Stimulated activated CD8-positive, alpha-beta memory T cell treated with anti-CD3 and anti-CD28 coated beads, Interleukin-2, amount 100 ng/mL, for 1 hour (primary cell): Measurements from ENCODE around the gene COA8.
A peak's percentile ranks its signal among the peaks of the same experiment; 100 is the strongest.

ENCODE experiments used
- DNase-seq, 2 donors: peaks; one replicate each; pipeline ENCODE4 v3.0.0-alpha.2; 2020; ENCODE audit warnings: low read depth in 2 of 2

Gene COA8, protein sequence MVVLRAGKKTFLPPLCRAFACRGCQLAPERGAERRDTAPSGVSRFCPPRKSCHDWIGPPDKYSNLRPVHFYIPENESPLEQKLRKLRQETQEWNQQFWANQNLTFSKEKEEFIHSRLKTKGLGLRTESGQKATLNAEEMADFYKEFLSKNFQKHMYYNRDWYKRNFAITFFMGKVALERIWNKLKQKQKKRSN

DNA sequence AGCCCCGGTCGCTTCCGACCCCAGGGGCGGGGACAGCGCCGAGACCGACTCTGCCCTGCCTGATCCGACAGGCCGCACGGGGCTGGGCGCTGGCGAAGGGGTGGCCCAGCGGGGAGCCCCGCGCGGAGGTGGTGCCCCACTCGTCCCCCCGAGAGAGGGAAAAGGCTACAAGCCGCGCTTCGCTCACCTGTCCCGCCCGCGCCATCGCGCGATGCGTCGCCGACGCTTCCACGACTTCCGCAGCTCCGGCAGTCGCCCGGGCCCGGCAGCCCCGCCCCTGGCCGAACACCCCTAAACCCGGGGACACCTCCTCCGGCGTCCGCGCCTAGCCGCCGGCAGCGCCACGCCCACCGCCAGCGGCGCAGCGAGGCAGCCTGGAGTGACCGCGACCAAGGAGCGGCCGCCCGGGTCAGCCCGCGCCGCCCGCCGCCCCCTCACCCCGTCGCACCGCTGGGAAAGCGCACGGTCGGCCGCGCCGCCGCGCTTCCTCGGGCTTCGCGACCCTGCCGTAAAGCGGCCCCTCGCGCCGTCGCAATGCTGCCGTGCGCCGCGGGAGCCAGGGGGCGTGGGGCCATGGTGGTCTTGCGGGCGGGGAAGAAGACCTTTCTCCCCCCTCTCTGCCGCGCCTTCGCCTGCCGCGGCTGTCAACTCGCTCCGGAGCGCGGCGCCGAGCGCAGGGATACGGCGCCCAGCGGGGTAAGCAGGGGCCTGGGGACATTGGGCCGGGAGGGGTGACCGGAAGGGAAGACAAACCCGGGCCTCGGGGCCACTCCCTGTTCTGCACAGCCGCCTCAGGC lies at the start of gene COA8, which contains the start of gene BAG5:
TSS of gene COA8 (plus strand) at position 532 of the 797 bp plus-strand sequence. CDS start at position 574, 42 bp downstream.
TSS of gene BAG5 (minus strand) at position 229 of the 797 bp plus-strand sequence. CDS start 1,493 bp downstream, outside the sequence.
- DNase-seq, result peak; percentile 68 to 75

DNA sequence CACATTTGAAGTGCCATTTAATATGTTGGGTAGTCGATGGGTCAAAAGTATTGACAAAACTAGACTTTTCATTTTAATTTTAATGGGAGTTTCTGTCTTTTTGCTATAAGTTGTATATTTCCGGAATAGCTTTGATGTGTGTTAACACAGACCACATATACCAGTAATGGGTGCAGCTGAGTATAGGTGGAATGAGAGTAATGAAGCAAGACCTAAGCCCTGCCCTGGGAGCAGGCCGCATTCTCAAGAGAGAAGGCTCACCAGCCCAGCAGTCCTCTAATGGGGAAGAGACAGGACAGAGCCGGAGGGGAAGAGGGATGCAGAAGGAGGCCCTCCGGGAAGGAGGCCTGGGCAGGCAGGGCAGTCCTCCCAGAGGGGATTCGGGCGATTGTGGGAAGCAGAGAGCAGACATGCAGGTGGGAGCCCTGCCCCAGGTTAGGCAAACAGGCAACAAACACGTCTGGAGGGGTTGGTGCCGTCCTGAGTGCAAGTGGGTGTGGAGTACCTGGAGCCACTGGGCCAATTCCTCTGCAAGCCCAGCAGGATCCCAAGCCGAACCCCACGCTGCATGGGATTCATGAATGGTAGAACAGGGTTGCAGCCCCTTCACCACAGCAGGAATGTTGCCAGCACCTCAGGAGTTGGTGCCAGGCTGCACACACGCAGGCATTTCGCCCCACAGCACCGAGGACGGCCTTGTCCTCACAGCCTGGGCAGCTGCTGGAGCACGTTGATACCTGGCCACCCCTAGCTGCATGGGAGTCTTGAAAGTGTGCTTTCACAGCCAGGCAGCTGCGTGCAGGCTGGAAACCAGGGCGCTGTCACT lies 48.0 kb upstream of the COA8 start:
- DNase-seq, result no peak

DNA sequence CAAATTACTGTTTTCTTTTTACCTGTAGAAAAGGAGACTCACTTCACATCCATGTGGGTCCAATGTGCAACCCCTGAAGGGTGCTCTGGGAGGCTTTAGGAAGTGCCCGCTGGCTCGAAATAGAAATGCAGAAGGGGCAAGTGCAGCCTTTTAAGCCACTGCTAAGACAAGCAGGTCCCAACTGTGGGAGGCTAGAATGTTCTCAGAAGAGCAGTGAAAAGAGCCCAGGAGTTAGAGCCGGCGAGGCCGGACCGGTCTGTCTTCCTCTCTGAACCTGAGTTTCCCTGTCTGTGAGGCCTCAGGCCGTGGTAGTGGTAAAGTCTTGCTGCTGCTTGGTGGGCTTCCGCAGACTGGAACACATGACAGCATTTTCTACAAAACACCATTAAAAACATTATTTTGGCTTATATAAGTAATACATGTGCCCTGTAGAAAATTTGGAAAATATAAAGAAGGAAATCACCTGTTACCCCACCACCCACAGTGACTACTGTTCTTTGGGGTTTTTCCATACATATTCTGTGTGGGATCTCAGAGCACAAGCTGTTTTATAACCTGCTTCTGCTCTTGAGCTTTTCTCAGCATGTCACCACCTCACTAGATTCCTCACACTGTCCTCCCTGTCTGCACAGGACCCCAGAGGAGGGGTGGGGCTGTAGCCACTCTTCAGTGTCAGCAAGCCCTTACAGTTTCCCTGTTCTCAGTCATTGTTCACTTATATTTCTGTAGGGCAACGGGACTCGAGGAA lies 46.2 kb upstream of the COA8 start:
- DNase-seq, result no peak

DNA sequence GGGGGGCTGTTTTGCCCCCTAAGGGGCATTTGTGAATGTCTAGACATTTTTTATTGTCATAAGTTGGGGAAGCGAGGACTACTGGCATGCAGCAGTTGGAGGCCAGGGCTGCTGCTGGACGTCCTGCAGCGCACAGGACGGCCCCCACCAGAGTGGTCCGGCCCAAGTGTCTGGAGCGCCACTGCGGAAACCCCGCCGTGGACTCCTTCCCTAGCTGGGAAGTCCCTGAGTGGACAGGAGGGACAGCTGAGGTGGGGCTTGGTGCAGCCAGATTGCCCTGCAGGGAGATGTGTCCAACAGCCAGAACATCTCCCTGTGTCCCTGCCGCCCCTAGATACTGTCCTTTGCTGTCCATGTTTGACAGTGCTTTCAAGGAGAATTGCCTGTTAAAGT lies 45.6 kb upstream of the COA8 start:
- no peak for DNase-seq

DNA sequence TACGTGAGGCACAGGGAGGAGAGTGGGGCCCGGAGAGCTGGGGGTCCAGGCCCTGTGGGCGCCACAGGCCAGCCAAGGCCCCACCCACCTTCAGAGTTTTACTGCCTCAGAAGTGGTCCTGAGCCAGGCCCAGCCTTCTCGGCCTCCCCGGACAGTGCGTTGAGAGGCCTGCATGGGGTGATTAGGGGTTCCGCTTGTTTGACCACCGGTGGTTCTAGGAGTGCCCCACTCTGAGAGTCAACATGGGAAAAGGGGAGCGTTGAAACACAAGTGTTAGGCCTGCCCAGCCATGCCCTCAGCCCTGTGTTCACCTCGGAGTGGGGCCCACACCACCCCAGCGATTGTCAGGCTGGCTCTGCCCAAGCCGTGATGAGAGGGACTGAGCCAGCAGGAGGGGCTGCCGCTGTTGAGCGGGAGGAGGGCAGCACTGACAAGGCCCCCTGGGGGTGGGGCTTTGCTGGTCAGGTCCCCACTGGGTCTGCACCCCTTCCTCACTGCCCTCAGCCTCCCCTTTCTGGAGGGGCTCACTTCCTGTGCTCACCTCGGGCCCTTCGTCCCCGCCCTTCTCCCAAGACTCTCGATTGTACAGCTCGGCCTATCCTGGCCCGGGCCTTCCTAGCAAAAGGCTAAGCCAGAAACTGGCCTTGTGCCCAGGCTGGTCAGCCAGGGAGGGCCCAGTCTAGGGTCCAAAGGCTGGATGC lies 44.9 kb upstream of the COA8 start:
- no peak for DNase-seq

DNA sequence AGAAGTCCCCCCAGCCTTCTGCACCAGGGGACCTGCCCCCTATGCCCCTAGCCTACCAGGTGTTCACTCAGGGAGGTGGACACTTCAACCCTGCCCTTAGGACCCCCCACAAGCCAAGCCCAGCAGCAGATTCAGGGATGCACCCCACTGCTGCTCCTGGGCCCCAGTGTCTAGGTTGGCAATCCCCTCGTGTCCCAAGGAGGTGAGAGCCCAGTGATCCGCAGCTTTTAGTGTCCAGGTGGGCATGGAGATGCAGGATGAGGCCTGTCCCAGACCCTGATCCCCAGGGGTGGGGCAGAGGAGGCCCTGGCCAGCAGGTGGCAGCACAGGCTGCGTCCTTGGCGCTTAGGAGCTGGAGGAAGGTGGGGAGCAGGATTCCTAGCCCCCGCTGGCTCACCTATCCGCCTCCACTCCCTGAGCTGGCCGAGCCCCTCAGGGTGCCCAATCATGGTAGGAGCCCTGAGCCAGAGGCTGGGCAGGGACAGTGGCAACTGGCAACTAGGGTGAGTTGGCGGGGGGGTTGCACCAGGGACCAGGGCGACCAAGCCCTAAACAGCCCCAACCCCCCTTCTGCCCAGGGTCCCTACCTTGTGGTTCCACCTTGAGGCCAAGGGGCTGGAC lies 44.2 kb upstream of the COA8 start:
- DNase-seq, result peak; percentile 29 to 33

DNA sequence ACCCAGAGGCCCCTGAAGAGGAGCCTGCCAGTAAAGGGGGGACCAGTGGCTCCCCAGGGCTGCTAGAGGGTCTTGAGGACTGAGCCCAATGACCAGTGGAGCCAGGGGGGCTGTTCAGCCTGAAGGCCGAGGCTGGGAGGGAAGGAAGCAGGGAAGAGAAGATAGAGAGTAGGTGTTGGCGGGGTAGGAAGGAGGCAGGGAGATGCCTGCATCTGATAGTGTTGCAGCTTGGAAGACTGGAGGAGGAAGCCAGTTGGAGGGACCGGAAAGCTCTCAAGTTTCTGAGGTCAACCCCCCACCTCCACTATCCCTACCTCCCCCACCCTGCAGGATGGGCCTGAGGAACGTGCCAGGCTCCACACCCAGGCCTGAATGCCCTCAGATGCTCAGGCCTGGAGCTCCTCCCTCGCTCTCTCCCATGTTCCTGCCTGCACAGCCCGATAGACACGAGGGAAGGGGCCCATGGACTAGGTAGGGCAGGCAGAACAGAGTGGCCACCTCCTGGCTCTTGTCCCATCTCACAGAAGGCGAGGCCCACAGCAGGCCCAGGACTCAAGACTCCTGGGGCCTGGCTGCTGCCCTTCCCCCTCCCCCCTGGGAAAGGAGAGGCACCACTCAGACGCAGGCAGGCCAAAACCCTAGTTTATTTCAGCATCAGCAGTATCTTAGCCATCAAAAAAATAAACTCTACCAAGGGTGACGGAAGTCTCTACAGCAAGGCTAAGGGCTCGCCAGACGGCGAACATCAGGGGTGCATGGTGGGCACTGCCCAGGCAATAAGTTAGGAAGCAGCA lies 43.5 kb upstream of the COA8 start:
- no peak for DNase-seq

DNA sequence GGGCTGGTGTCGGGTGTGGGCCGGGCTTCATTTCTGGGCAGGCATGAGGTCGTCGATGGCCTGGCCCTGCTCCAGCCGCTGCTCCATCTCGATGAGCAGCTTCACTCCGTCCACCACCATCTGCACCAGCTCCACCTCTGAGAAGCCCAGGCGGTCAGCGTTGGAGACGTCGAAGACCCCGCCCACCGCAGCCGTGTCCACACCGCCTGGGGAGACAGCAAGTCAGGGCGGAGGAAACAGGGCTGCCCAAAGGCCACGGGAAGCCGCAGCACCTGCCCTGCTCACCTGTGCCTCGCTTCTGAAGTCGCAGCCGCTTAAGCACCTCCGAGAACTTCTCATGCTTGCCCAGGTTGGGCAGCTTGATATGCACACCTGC lies 42.9 kb upstream of the COA8 start:
- DNase-seq, result no peak

DNA sequence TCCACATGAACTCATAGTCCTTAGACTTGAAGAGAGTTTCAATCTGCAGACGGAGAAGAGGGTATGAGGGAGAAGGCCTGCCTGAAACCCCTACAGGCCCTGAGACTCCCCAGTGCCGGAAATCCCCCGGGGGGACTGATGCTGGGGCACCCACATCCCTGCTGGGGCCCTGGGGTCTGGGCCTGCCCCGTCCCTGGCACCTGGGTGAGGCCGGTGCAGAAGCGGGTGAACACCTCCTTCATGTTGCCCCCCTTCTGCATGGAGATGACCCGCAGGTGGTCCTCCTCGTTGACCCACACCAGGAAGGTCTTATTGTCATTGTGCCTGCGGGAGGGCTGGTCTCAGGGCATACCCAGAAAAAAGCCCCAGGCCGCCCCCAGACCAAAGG lies 42.5 kb upstream of the COA8 start:
- no peak for DNase-seq

DNA sequence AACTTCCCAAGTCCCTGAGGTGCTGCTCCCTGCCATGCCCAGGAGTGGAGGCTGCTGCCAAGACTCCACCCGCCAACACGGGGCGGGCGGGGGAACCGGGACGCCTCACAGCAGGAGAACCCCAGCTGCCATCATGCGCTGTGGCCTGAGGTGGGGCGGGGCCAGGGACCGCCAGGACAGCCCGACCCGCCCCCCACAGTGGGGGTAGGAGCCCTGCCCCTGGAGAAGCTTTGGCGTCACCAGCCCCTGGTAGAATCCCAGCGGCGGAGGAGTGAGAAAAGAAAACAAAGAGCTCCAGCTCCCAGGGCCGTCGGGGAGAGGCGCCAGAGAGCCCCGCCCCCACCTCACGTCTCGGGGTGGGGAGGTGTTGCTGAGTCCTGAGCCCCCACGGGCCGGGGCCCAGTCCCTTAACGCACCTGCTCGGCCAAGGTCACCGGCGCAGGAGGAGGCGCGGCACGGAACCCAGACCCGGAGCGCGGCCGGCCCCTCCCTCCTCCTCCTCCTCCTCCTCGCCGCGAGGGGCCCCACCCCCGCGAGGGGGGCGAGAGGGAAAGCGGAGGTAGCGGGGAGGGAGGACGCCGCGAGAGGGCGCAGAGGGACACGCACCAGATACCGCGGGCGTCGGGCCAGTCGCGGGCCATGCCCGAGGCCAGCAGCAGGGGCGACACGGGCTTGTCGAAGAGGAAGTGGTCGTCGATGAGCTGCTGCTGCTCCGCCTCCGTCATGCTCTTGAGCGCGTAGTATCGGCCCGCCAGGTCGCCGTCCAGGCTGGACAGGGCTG lies 41.9 kb upstream of the COA8 start:
- DNase-seq, result peak; percentile 27 to 50

DNA sequence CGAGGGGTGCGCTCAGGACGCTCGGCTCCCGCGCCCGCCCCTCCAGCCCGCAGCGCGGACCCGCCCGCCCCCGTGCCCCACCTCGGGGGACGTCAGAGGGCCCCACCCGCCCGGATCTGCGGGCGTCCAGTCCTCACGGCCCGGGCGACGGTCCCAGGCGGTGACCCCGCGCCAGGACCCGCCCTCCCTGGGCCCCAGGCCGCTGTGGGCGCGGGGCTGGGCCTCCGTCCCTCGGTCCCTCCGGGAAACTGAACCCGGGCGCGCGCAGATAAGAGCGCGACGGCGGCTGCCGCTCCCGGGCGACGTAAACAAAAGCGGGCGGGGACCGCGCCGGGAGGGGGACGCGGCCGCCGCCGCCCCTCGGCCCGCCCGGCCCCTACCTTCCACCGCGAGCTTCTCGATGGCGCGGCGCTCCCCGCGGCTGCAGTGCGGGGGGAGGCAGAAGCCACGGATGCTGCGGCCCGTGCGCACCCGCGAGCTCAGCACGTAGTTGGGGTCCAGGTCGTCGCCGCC lies 41.3 kb upstream of the COA8 start:
- DNase-seq, result no peak

DNA sequence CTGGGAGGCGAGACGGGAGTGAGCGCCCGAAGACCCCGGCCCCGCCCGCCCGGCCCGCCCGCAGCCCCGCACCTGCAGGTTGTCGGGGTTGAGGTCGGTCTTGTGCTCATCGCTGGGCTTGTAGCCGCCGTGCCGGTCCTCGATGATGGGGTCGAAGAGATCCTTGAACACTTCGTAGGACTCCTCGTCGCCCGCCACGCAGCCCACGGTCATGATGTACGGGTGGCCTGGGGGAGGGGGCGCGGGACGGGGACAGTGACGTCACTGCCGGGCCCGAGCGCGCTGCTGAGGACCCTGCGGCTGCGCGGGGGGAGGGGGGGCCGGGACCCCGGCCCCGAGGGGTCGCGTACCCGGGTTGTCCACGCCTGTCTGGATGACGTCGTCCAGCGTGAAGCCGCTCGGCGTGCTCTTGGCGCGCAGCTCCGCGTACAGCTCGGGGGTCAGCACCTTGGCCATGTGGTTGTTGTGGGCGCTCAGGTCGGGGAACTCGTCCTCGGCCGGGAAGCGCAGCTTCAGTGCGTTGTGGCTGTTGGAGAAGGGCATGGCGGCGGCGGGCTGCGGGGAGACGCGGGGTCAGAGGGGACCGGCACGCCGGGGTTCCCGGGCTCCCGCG lies 40.7 kb upstream of the COA8 start:
- DNase-seq, result no peak

DNA sequence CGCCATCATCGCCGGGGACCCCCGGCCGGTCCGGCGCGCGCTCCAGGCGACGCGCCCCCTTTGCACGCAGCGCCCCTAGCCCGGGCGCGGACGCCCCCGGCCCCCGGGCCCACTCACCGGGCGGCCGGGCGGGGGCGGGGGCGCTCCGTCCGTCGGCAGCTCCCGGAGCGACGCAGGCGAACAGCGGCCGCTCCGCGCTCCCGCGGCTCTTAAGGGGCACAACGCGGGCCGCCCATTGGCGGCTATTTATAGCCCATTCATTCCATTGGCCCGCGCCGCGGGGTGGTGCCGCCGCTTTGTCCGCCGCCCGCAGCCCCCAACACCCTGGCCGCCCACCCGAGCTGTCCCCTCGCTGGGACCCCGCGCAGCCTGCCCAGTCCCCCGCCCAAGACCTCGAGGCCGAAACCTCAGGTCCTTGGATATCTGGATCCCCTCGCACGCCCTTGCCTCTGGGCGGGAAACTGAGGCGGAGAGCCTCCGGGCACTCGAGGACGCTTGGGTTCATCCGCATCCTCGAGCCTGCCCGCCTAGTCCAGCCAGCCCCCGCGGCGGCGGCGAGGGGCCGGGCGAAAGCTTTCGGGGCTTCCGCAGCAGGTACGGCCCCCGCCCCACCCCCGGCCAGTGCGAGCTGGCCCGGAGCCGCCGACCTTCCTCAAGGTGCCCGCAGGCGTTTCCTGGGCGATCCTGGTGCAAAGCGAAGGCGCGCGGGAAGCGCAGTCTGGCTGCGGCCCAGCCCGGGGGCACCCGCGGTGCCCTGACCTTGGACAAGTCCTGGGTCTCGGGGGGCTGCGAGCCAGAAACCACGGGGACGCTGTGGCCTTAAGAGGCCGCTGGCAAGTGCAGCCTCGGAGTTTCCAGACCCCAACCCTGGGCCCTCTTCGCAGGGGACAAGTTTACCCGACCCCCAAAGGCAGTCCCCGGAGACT lies 39.8 kb upstream of the COA8 start, which contains the start of gene CKB:
TSS of gene CKB (minus strand) at position 182 of the 926 bp plus-strand sequence. CDS start 337 bp downstream, outside the sequence.
- DNase-seq, result no peak

DNA sequence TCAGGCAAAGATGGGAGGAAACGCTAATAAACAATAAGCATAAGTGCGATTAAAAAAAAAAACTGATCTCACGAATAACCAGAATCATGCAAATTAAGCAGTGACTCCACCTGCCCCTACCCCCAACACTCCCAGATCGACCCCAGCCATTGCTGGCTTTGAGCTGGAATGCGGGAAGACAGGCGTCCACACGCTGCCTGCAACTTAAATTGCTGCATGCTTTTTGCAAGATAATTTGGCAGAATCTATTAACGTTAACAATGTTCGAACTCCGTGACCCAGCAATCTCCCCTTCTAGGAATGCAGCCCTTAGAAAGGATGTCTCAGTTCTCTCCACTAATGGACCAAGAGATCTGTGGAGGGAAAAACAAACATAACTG lies 39.2 kb upstream of the COA8 start:
- no peak for DNase-seq

DNA sequence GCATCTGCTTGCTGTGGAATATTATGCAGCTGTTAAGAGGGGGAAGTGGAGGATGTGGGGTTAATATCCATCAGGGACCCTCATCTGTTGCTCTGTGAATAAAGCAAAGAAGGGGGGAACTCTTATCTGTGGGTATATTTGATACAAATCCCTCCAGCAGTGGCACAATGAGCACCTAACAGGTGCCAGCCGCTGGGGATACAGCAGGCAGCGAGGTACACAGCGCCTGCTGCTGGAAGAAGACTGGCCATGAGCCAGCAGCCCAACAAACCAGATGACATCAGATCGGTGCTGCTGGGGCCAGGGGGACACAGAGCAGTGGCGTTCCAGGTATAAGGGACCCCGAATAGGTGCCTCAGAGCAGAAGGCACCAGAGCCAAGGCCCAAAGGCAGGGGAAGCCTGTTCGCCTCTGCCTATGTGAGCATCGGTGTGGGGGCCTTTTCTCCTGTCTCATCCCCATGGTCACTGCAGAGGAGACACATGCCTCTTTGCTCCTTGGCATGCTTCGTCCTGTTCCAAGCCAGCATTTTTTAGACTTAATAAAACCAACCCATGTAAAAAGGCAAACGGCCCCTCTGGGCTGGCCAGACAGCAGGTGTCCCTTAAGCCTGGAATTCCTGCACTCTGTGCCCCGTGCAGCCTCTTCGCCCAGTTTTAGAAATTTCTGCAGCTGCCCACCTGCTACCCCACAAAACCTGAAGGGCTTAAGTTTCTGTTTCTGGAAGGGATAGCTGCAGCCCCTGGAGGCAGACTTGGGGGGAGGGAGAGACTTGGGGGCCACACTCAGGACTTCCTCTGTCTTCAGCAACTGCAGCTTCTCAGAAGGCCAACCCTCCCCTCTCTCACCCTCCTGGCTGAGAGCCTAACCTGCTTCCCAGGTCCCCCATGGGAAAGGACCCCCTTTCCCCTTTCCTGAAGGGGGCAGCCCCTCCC lies 38.5 kb upstream of the COA8 start:
- no peak for DNase-seq
